ENCODE results near the gene MAP3K19.
A peak's percentile ranks its signal among the peaks of the same experiment; 100 is the strongest.

DNA sequence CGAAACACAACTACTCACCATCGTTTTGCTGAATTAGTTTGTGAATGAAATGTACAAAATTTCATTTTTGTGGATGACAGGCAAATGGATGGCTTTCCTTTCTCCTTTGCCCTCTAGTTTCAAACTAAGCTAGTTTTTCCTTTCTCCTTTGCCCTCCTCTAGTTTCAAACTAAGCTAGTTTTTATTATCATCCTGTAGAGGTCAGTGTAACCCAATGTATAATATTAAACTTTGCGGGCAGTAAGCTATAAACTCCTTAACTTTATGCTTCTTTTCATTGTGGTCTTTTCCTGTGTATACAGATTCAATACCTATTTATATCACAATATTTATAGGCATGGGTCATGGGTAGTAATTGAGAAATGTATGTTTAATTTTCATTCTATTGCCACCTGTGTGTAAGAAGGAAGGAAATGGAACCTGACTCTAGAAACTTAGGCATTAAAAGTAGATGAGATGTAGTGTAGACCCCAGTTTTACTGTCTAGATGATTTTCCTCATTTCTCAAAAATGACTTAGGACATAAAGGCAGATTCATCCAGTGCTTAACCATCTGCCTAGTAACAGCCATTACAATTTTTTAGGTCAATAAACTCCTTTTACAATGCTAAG lies 58.1 kb downstream of the MAP3K19 start:
- TF ChIP-seq, protein P1, sequence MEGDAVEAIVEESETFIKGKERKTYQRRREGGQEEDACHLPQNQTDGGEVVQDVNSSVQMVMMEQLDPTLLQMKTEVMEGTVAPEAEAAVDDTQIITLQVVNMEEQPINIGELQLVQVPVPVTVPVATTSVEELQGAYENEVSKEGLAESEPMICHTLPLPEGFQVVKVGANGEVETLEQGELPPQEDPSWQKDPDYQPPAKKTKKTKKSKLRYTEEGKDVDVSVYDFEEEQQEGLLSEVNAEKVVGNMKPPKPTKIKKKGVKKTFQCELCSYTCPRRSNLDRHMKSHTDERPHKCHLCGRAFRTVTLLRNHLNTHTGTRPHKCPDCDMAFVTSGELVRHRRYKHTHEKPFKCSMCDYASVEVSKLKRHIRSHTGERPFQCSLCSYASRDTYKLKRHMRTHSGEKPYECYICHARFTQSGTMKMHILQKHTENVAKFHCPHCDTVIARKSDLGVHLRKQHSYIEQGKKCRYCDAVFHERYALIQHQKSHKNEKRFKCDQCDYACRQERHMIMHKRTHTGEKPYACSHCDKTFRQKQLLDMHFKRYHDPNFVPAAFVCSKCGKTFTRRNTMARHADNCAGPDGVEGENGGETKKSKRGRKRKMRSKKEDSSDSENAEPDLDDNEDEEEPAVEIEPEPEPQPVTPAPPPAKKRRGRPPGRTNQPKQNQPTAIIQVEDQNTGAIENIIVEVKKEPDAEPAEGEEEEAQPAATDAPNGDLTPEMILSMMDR (IDR thresholded peaks at IDR 0.05; ENCODE audit: poor library complexity), result peak; percentile 60
- no peak for TF ChIP-seq EZH2 (IDR thresholded peaks at IDR 0.05; ENCODE audit: borderline replicate concordance)

All from hepatocyte (in vitro differentiated cells).